H1 (cell line): ENCODE results near the gene DRC7. TPM values are rescaled to one million over a fixed set of nuclear protein-coding genes. Genes with fewer than 3 reads are reported as not detected.

Experiments
- CTCF ChIA-PET: fragments of 300-600 bp; sonication (Branson Sonifier 250); formaldehyde crosslinking; loops from one replicate; lab custom pipeline; 2021; ENCODE audit not compliant: partially characterized antibody; lab: Charles Lee
- POLR2A ChIA-PET: fragments of 300-600 bp; sonication (Branson Sonifier 250); formaldehyde crosslinking; loops from one replicate; lab custom pipeline; 2021; ENCODE audit warnings: inconsistent platforms; ENCODE audit not compliant: partially characterized antibody; lab: Charles Lee
- DNase-seq, 2 experiments: peaks; one replicate each; pipeline versions ENCODE4 v3.0.0 to v3.0.0-alpha.2; 2010 to 2022; ENCODE audit warnings: low spot score in 2 of 2, low read depth in 1 of 2, mixed read lengths in 1 of 2
- FAIRE-seq: peaks from 2 replicates; lab custom pipeline; 2011; peaks lifted over from hg19 to GRCh38; lab: Jason Lieb, UNC
- H2AFZ ChIP-seq: 2 replicates; pipeline ENCODE4 v1.8.1; 2012; ENCODE audit warnings: low read length, inconsistent platforms
- H2AK5ac ChIP-seq: 2 replicates; pipeline ENCODE4 v1.6.1; 2013; ENCODE audit warnings: low read depth, low read length
- H2BK120ac ChIP-seq: replicated peaks from 2 replicates; pipeline ENCODE3; 2013; ENCODE audit warnings: low read depth, low read length, inconsistent platforms
- H2BK12ac ChIP-seq: 2 replicates; pipeline ENCODE4 v1.6.1; 2013; ENCODE audit warnings: low read depth, low read length
- H2BK15ac ChIP-seq: 2 replicates; pipeline ENCODE4 v1.6.1; 2013; ENCODE audit warnings: low read length
- H2BK20ac ChIP-seq: 2 replicates; pipeline ENCODE4 v1.6.1; 2013; ENCODE audit warnings: low read length
- H2BK5ac ChIP-seq: 2 replicates; pipeline ENCODE4 v1.6.1; 2013; ENCODE audit warnings: low read depth, low read length
- H3K14ac ChIP-seq: 2 replicates; pipeline ENCODE4 v1.6.1; 2013; ENCODE audit warnings: inconsistent platforms; ENCODE audit not compliant: insufficient read length
- H3K18ac ChIP-seq: 2 replicates; pipeline ENCODE4 v1.6.1; 2013; ENCODE audit warnings: low read length; ENCODE audit errors: extremely low read depth
- H3K23ac ChIP-seq: 2 replicates; pipeline ENCODE4 v1.6.1; 2013; ENCODE audit warnings: inconsistent platforms; ENCODE audit not compliant: insufficient read length
- H3K23me2 ChIP-seq: 2 replicates; pipeline ENCODE4 v1.6.1; 2013; ENCODE audit warnings: low read depth, low read length
- H3K27ac ChIP-seq: 2 replicates; pipeline ENCODE4 v1.6.1; 2011; ENCODE audit warnings: low read depth, low read length, inconsistent platforms
- H3K27me3 ChIP-seq, 4 experiments: replicated peaks in 1 of 4; 1 replicate in 1 of 4; 2 replicates in 3 of 4; pipeline versions ENCODE4 v1.6.1 to v1.8.1; 2011 to 2013; ENCODE audit warnings: low read length in 3 of 4, mild to moderate bottlenecking in 3 of 4, inconsistent platforms in 2 of 4, mixed read lengths in 2 of 4, moderate library complexity in 1 of 4; ENCODE audit not compliant: control insufficient read depth in 3 of 4, insufficient read depth in 3 of 4; ENCODE audit errors: extremely low read depth in 1 of 4
- H3K36me3 ChIP-seq, 4 experiments: 2 replicates each; pipeline versions ENCODE4 v1.6.1 to v1.8.1; 2011 to 2013; ENCODE audit warnings: mild to moderate bottlenecking in 4 of 4, low read length in 3 of 4, moderate library complexity in 2 of 4, control low read depth in 1 of 4, inconsistent platforms in 1 of 4; ENCODE audit not compliant: insufficient read depth in 4 of 4, control insufficient read depth in 2 of 4
- H3K4ac ChIP-seq: replicated peaks from 2 replicates; pipeline ENCODE3; 2013; ENCODE audit warnings: low read length, low read depth, mixed read lengths, inconsistent platforms; ENCODE audit not compliant: insufficient read length
- H3K4me1 ChIP-seq, 4 experiments: replicated peaks in 1 of 4; 1 replicate in 1 of 4; 2 replicates in 3 of 4; pipeline versions ENCODE4 v1.6.1 to v1.8.1; 2011 to 2013; ENCODE audit warnings: low read length in 3 of 4, inconsistent platforms in 2 of 4, mixed read lengths in 1 of 4; ENCODE audit not compliant: insufficient read depth in 4 of 4, control insufficient read depth in 3 of 4
- H3K4me2 ChIP-seq, 2 experiments: 2 replicates each; pipeline versions ENCODE4 v1.6.1 to v1.8.1; 2011 to 2013; ENCODE audit warnings: low read depth in 2 of 2, low read length in 2 of 2, control low read depth in 1 of 2, inconsistent platforms in 1 of 2, mild to moderate bottlenecking in 1 of 2; ENCODE audit not compliant: insufficient read depth in 1 of 2
- H3K4me3 ChIP-seq, 4 experiments: fragments of 200-600, 300-600 bp in 1 of 4; sonication (generic), shearing (Covaris generic), sonication (Bioruptor Twin) in 1 of 4; 2 replicates each; pipeline versions ENCODE4 v1.5.1 to v1.8.1; 2011 to 2016; ENCODE audit warnings: low read length in 4 of 4, low read depth in 3 of 4, control low read depth in 2 of 4, inconsistent platforms in 2 of 4, mild to moderate bottlenecking in 2 of 4, mixed read lengths in 1 of 4, moderate library complexity in 1 of 4; ENCODE audit not compliant: insufficient read depth in 2 of 4; ENCODE audit errors: extremely low read depth in 1 of 4
- H3K56ac ChIP-seq: replicated peaks from 2 replicates; pipeline ENCODE3; 2013; ENCODE audit warnings: low read depth, mild to moderate bottlenecking, mixed read lengths, low read length, inconsistent platforms; ENCODE audit not compliant: insufficient read length
- H3K79me1 ChIP-seq: 2 replicates; pipeline ENCODE4 v1.6.1; 2013; ENCODE audit warnings: low read depth, low read length, control low read depth
- H3K79me2 ChIP-seq, 2 experiments: 2 replicates each; pipeline versions ENCODE4 v1.6.1 to v1.8.1; 2012 to 2013; ENCODE audit warnings: low read length in 2 of 2, mild to moderate bottlenecking in 2 of 2, inconsistent platforms in 1 of 2; ENCODE audit not compliant: insufficient read depth in 2 of 2, control insufficient read depth in 1 of 2
- H3K9ac ChIP-seq, 4 experiments: replicated peaks in 1 of 4; 1 replicate in 1 of 4; 2 replicates in 3 of 4; pipeline versions ENCODE4 v1.6.1 to v1.8.1; 2011 to 2013; ENCODE audit warnings: low read depth in 3 of 4, low read length in 3 of 4, control low read depth in 2 of 4, mild to moderate bottlenecking in 2 of 4, moderate library complexity in 2 of 4, inconsistent platforms in 1 of 4; ENCODE audit errors: extremely low read depth in 1 of 4
- H3K9me3 ChIP-seq, 2 experiments: 2 replicates each; pipeline versions ENCODE4 v1.6.1 to v1.8.1; 2012 to 2013; ENCODE audit warnings: mild to moderate bottlenecking in 2 of 2, moderate library complexity in 2 of 2, control low read depth in 1 of 2, inconsistent platforms in 1 of 2, low read depth in 1 of 2, low read length in 1 of 2, mixed read lengths in 1 of 2; ENCODE audit not compliant: insufficient read depth in 2 of 2
- H4K20me1 ChIP-seq, 2 experiments: replicated peaks in 1 of 2; 2 replicates each; pipeline versions ENCODE3 to v1.8.1; 2011 to 2013; ENCODE audit warnings: inconsistent platforms in 2 of 2, low read length in 2 of 2, mild to moderate bottlenecking in 1 of 2; ENCODE audit not compliant: insufficient read depth in 2 of 2, control insufficient read depth in 1 of 2
- H4K5ac ChIP-seq: 2 replicates; pipeline ENCODE4 v1.6.1; 2013; ENCODE audit warnings: low read length, low read depth, mixed read lengths, inconsistent platforms; ENCODE audit not compliant: insufficient read length
- H4K8ac ChIP-seq: 2 replicates; pipeline ENCODE4 v1.8.0; 2013; ENCODE audit warnings: mild to moderate bottlenecking, moderate library complexity, low read length, inconsistent platforms; ENCODE audit not compliant: insufficient read depth; ENCODE audit errors: extremely low read depth
- H4K91ac ChIP-seq: replicated peaks from 2 replicates; pipeline ENCODE3; 2013; ENCODE audit warnings: low read length, mixed read lengths, inconsistent platforms; ENCODE audit not compliant: insufficient read length
- MAX ChIP-seq: IDR thresholded peaks from 2 replicates; pipeline ENCODE4 v1.6.1; 2012; ENCODE audit warnings: inconsistent platforms
- RNF2 ChIP-seq: fragments of 200-900, 300-1000 bp; sonication (generic); IDR thresholded peaks from 2 replicates; pipeline ENCODE4 v1.7.1; 2016; ENCODE audit warnings: borderline replicate concordance, low read depth, mild to moderate bottlenecking, antibody characterized with exemption, low read length; ENCODE audit not compliant: poor library complexity, severe bottlenecking; ENCODE audit errors: missing control alignments
- SP2 ChIP-seq: IDR thresholded peaks from 2 replicates; pipeline ENCODE4 v1.6.1; 2012; ENCODE audit warnings: mild to moderate bottlenecking, low read length, inconsistent platforms
- SP4 ChIP-seq: IDR thresholded peaks from 2 replicates; pipeline ENCODE4 v1.6.1; 2012; ENCODE audit warnings: low read length, inconsistent platforms
- TCF12 ChIP-seq: IDR thresholded peaks from 2 replicates; pipeline ENCODE4 v1.6.1; 2011; ENCODE audit warnings: low read depth, mild to moderate bottlenecking, low read length
- ZNF274 ChIP-seq: IDR thresholded peaks from 2 replicates; pipeline ENCODE4 v1.7.0; 2012; ENCODE audit warnings: low read length, borderline replicate concordance; ENCODE audit errors: extremely low read depth
- WGBS, 2 experiments: shearing (Covaris generic) in 1 of 2; methylation state at CpG; one replicate each; pipeline versions ENCODE4 v1.1.6 to v1.1.7; 2013 to 2015; ENCODE audit warnings: low lambda C conversion rate in 2 of 2, mixed read lengths in 2 of 2, inconsistent platforms in 1 of 2, low coverage in 1 of 2, missing lambda C conversion rate in 1 of 2; ENCODE audit not compliant: insufficient replicate concordance in 2 of 2, insufficient coverage in 1 of 2, insufficient read length in 1 of 2; ENCODE audit errors: extremely low coverage in 1 of 2, missing lambda C conversion rate in 1 of 2; 5-methylcytosine and 5-hydroxymethylcytosine counted together
- polyA plus RNA-seq, 7 experiments: library from polyadenylated mRNA; depleted of rRNA in 3 of 7; stranded (reverse) in 5 of 7; unstranded in 2 of 7; fragments of >200 nt in 5 of 7; fragments of 200-250 nt in 2 of 7; gene quantifications; 1 replicate in 5 of 7; 2 replicates in 1 of 7; 4 replicates in 1 of 7; pipeline versions ENCODE4 v1.2.1 to v1.2.3, GENCODE V29; 2011 to 2013; ENCODE audit warnings: missing spikeins in 2 of 7, mixed read lengths in 2 of 7
- total RNA-seq: library from RNA; stranded (reverse); fragmentation: NEBNext Ultra II Directional; extraction: Animal tissue kit (Norgen Biotek cat#: 25700); gene quantifications from 2 replicates; pipeline ENCODE4 v1.2.1, GENCODE V29; 2021

Gene DRC7
- total and polyA plus RNA-seq, 2 of the 8 experiments (the other 6 are each of a cell fraction or from before 2014, with no cell fraction given), result 0.14 TPM; not detected in 1

DNA sequence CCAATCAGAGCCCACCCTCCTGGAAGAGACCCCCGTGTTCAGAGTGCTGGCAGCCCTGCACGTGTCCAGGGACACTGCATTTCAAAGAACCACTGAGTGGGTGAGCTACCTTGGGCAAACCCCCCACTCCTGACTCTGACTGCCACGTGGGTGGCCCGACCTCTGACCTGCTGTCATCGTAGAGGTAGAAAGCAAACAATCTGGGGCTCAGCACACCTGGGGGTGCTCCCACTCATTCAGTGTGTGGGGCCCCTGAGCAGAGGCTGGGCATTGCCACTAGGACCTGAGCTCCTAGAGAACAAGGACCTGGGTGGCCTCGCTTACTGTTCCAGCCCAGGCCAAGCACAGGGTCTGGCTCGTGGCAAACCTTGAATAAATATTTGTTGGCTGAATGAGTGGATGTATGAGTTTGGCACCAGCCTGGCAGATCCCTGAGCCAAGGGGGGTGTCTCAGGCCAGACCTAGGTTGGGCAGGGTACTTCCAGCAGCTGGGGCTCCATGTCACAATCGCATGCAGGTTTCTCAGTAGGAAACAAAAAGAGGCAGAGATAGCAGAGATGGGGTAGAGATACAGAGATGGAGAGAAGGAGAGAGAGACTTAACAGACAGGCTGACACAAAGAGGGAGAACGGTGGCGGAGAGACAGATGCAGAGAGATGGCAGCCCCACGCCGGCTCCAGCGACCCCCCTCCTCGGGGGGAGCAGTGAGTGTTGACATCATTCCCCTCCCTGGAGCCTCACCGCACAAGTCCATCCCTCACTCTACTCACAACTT is 5.4 kb upstream of the DRC7 start:
- no peak for TF ChIP-seq SP4
- TF ChIP-seq TCF12, result no peak
- TF ChIP-seq RNF2, result no peak
- TF ChIP-seq SP2, result no peak
- TF ChIP-seq ZNF274, result no peak
- no peak for TF ChIP-seq MAX
- H3K27ac ChIP-seq, result no peak overlapping the region
- H3K4me3 ChIP-seq, result no peak overlapping the region

More for the DNA sequence above, 5.4 kb upstream of the DRC7 start:
- Histone ChIP-seq H2BK15ac (no peak overlapping the region), H3K18ac (peak overlapping the region; percentile 32; the same call in 1 of the 2 replicates), H2BK5ac (no peak overlapping the region), H4K8ac (no peak overlapping the region; the same call in 1 of the 2 replicates), H3K4me2 (no peak overlapping the region), H3K9ac (no peak overlapping the region), H2AFZ (no peak overlapping the region), H2BK12ac (no peak overlapping the region), H4K91ac (no peak overlapping the region), H2AK5ac (no peak overlapping the region), H3K79me2 (no peaks in the 10 kb centered on the region), H3K14ac (no peak overlapping the region), H3K23me2 (no peaks in the 10 kb centered on the region), H3K4ac (no peak overlapping the region), H3K79me1 (no peaks in the 10 kb centered on the region), H3K4me1 (peaks cover 0 to 7% (median under 1%) of the 10 kb centered on the region in 4 experiments; a peak in 1 of 7 replicates), H3K56ac (no peak overlapping the region), H3K36me3 (no peaks in the 10 kb centered on the region), H3K23ac (no peak overlapping the region), H4K5ac (no peak overlapping the region), H3K27me3 (no peaks in the 10 kb centered on the region), H2BK120ac (no peak overlapping the region), H4K20me1 (no peaks in the 10 kb centered on the region), H3K9me3 (no peaks in the 10 kb centered on the region), H2BK20ac (no peak overlapping the region)
- POLR2A ChIA-PET, result interaction anchor here (1.0 to 2.1 kb wide), 3 partner anchors 12 to 45 kb away, joined by 4 to 6 read pairs (median 5); no protein-coding TSS in a partner anchor
- CTCF ChIA-PET, result interaction anchor here (0.8 to 1.7 kb wide), 4 partner anchors 14 to 113 kb away, joined by 3 to 6 read pairs (median 4); no protein-coding TSS in a partner anchor
- DNase-seq (no peak), FAIRE-seq (no peak)
- 88% methylated on average over 15 of the region's 15 CpGs; no CpG with 5 or more reads in 1 of the 2 experiments for WGBS, 2 experiments
